GM23338 (cell line): ENCODE data around the gene NTN4. TPM values are rescaled to one million over a fixed set of nuclear protein-coding genes. Genes with fewer than 3 reads are reported as not detected.
"Not testable (repeated sequence)": the region's sequence is repeated elsewhere in the genome, so short reads cannot be mapped to it uniquely, and the experiment has no call there.

ENCODE experiments used
- ATAC-seq: fragments of 200-7000 bp; cut with Tn5 transposase; 3 replicates; pipeline ENCODE4 v1.9.1; 2020
- DNase-seq: peaks from one replicate; pipeline ENCODE4 v3.0.0-alpha.2; 2015; ENCODE audit warnings: low spot score
- H2AFZ ChIP-seq: fragments of 200-600 bp; sonication (generic); 2 replicates; pipeline ENCODE4 v1.8.0; 2016; ENCODE audit warnings: antibody characterized with exemption, mild to moderate bottlenecking, moderate library complexity
- H3F3A ChIP-seq: fragments of 200-600 bp; sonication (generic); replicated peaks from 2 replicates; pipeline ENCODE4 v1.8.0; 2017; ENCODE audit warnings: antibody characterized with exemption, mixed run types, low read depth
- H3K27ac ChIP-seq: fragments of 200-600 bp; sonication (generic); 2 replicates; pipeline ENCODE4 v1.6.1; 2016; ENCODE audit warnings: low read depth
- H3K27me3 ChIP-seq: fragments of 200-600 bp; sonication (generic); 2 replicates; pipeline ENCODE4 v1.8.0; 2016; ENCODE audit warnings: mild to moderate bottlenecking, mixed run types, moderate library complexity; ENCODE audit not compliant: insufficient read depth
- H3K36me3 ChIP-seq: fragments of 200-600 bp; sonication (generic); 2 replicates; pipeline ENCODE4 v1.8.0; 2016; ENCODE audit warnings: mild to moderate bottlenecking; ENCODE audit not compliant: insufficient read depth
- H3K4me1 ChIP-seq: fragments of 200-600 bp; sonication (generic); 2 replicates; pipeline ENCODE4 v1.8.0; 2016; ENCODE audit warnings: mild to moderate bottlenecking, moderate library complexity; ENCODE audit not compliant: insufficient read depth
- H3K4me2 ChIP-seq: fragments of 200-600 bp; sonication (generic); 2 replicates; pipeline ENCODE4 v1.7.1; 2017; ENCODE audit warnings: mixed run types
- H3K4me3 ChIP-seq: fragments of 200-600 bp; sonication (generic); 2 replicates; pipeline ENCODE4 v1.6.1; 2016; ENCODE audit warnings: mixed run types
- H3K79me2 ChIP-seq: fragments of 200-600 bp; sonication (generic); replicated peaks from 2 replicates; pipeline ENCODE4 v1.8.0; 2017; ENCODE audit warnings: mild to moderate bottlenecking; ENCODE audit not compliant: insufficient read depth
- H3K9me2 ChIP-seq: fragments of 200-600 bp; sonication (generic); 2 replicates; pipeline ENCODE4 v1.8.0; 2017; ENCODE audit not compliant: insufficient read depth
- H4K20me1 ChIP-seq: fragments of 200-600 bp; sonication (generic); replicated peaks from 2 replicates; pipeline ENCODE4 v1.8.0; 2017; ENCODE audit warnings: mild to moderate bottlenecking; ENCODE audit not compliant: insufficient read depth
- H3K27ac Mint-ChIP-seq: 2 replicates; pipeline ENCODE4 v1.8.0; 2020; ENCODE audit warnings: inconsistent platforms, mild to moderate bottlenecking, moderate library complexity, mixed read lengths
- H3K27me3 Mint-ChIP-seq: 3 replicates; pipeline ENCODE4 v1.8.0; 2022; ENCODE audit warnings: low read depth, mild to moderate bottlenecking, moderate library complexity, mixed read lengths, inconsistent platforms; ENCODE audit not compliant: insufficient read depth, poor library complexity
- H3K36me3 Mint-ChIP-seq: 3 replicates; pipeline ENCODE4 v1.8.0; 2021; ENCODE audit warnings: low read depth, mild to moderate bottlenecking, inconsistent platforms, moderate library complexity, mixed read lengths
- H3K4me1 Mint-ChIP-seq: 3 replicates; pipeline ENCODE4 v1.8.0; 2020; ENCODE audit warnings: mild to moderate bottlenecking, inconsistent platforms, mixed read lengths
- H3K4me3 Mint-ChIP-seq: 3 replicates; pipeline ENCODE4 v1.8.0; 2021; ENCODE audit warnings: moderate library complexity, mild to moderate bottlenecking, inconsistent platforms, mixed read lengths
- H3K9me3 Mint-ChIP-seq: 3 replicates; pipeline ENCODE4 v1.8.0; 2020; ENCODE audit warnings: moderate library complexity, mild to moderate bottlenecking, inconsistent platforms, mixed read lengths
- CREB1 ChIP-seq: fragments of 250-450 bp; sonication (Bioruptor Pico); IDR thresholded peaks from 2 replicates; pipeline ENCODE4 v1.5.0; 2020; ENCODE audit warnings: low read depth, mild to moderate bottlenecking, moderate library complexity
- ETS1 ChIP-seq: IDR thresholded peaks from 2 replicates; pipeline ENCODE4 v1.6.1; 2016; ENCODE audit warnings: antibody characterized with exemption
- NANOG ChIP-seq: IDR thresholded peaks from 2 replicates; pipeline ENCODE4 v1.6.1; 2016; ENCODE audit warnings: antibody characterized with exemption, borderline replicate concordance
- ZNF114 ChIP-seq: fragments of 250-450 bp; sonication (Bioruptor Pico); IDR thresholded peaks from 2 replicates; pipeline ENCODE4 v1.5.0; 2020; ENCODE audit warnings: mild to moderate bottlenecking, moderate library complexity
- ZNF462 ChIP-seq: fragments of 250-450 bp; sonication (Bioruptor Pico); IDR thresholded peaks from 2 replicates; pipeline ENCODE4 v1.5.0; 2020; ENCODE audit warnings: mild to moderate bottlenecking, moderate library complexity
- polyA plus RNA-seq: library from polyadenylated mRNA; unstranded; fragments of >200 nt; fragmentation: Nextera tagmentation; extraction: Ambion mirVana; gene quantifications from 2 replicates; pipeline ENCODE4 v1.2.1, GENCODE V29; 2016
- total RNA-seq: library from RNA; depleted of rRNA; stranded (reverse); fragments of >200 nt; shearing (Covaris generic); gene quantifications from 2 replicates; pipeline ENCODE4 v1.2.3, GENCODE V29; 2014

NTN4 gene
- total and polyA plus RNA-seq, 2 experiments from 2014 or later, result 1.5 to 3.8 TPM

- no peaks in the 10 kb centered on the region; the same call in 1 of the 2 replicates for H3K9me2 ChIP-seq
- no peaks in the 10 kb centered on the region for H3K79me2 ChIP-seq
- H3K36me3 ChIP-seq, result no peaks in the 10 kb centered on the region
- H2AFZ ChIP-seq, result no peak overlapping the region
- ATAC-seq (no peak), DNase-seq (no peak)
- no peak overlapping the region for H3K27ac ChIP-seq
- Mint-ChIP-seq H3K9me3 (no peaks in the 10 kb centered on the region), H3K36me3 (0 out of 3 replicates have a peak, but pooled peaks cover 1% of the 10 kb centered on the region), H3K27me3 (no peaks in the 10 kb centered on the region), H3K4me1 (peaks cover 4% of the 10 kb centered on the region; the same call in 2 of the 3 replicates), H3K4me3 (no peak overlapping the region), H3K27ac (no peak overlapping the region; the same call in 1 of the 2 replicates)
- TF ChIP-seq CREB1 (CRISPR knock-in tag), result no peak
- no peak for TF ChIP-seq ZNF114 (CRISPR knock-in tag)
- no peaks in the 10 kb centered on the region for H3F3A ChIP-seq
- H3K4me1 ChIP-seq, result peaks cover 4% of the 10 kb centered on the region; the same call in 1 of the 2 replicates
- H3K4me3 ChIP-seq, result no peak overlapping the region
- H4K20me1 ChIP-seq, result no peaks in the 10 kb centered on the region; the same call in 1 of the 2 replicates
- no peaks in the 10 kb centered on the region for H3K27me3 ChIP-seq
- H3K4me2 ChIP-seq, result no peak overlapping the region
Observed at GRCh38 chr12:95658386-95658785, 132.2 kb downstream of the NTN4 start.

GRCh38 chr12:95654665-95655064 is 135.9 kb downstream of the NTN4 start:
- not testable (repeated sequence) for H3K4me2 ChIP-seq, H3K4me3 ChIP-seq, H3K27ac Mint-ChIP-seq, DNase-seq, H3F3A ChIP-seq, H3K27me3 Mint-ChIP-seq, H3K27me3 ChIP-seq, H3K79me2 ChIP-seq, H2AFZ ChIP-seq, H3K36me3 ChIP-seq, H3K4me1 Mint-ChIP-seq, H3K9me3 Mint-ChIP-seq, H3K4me3 Mint-ChIP-seq, H3K27ac ChIP-seq, H3K9me2 ChIP-seq, H3K4me1 ChIP-seq, H4K20me1 ChIP-seq, ATAC-seq
- H3K36me3 Mint-ChIP-seq, result peaks cover 11% of the 10 kb centered on the region

GRCh38 chr12:95653771-95654546 is 136.6 kb downstream of the NTN4 start:
- TF ChIP-seq NANOG (no peak), ETS1 (no peak), ZNF462 (CRISPR knock-in tag) (no peak)
- Histone ChIP-seq H3K4me3 (no peak overlapping the region), H3K9me2 (no peaks in the 10 kb centered on the region; the same call in 1 of the 2 replicates), H3F3A (no peaks in the 10 kb centered on the region), H3K4me1 (no peaks in the 10 kb centered on the region), H3K79me2 (no peaks in the 10 kb centered on the region), H3K27me3 (no peaks in the 10 kb centered on the region), H3K4me2 (no peak overlapping the region), H4K20me1 (no peaks in the 10 kb centered on the region; the same call in 1 of the 2 replicates), H3K27ac (no peak overlapping the region), H3K36me3 (no peaks in the 10 kb centered on the region), H2AFZ (no peak overlapping the region)
- Mint-ChIP-seq H3K4me3 (no peak overlapping the region), H3K36me3 (peaks cover 11% of the 10 kb centered on the region), H3K27ac (no peak overlapping the region), H3K4me1 (no peaks in the 10 kb centered on the region), H3K27me3 (peaks cover 2% of the 10 kb centered on the region), H3K9me3 (no peaks in the 10 kb centered on the region)
- no peak for ATAC-seq
- no peak for DNase-seq
